LNCAP (cell line): Measurements from ENCODE around the gene FOXJ1.

Experiments
- TF ChIP-seq, protein P1 (sequence below): fragments of 450-650 bp; IDR thresholded peaks from 2 replicates; pipeline ENCODE4 v1.5.1; 2017; ENCODE audit warnings: mild to moderate bottlenecking

The FOXJ1 gene, protein sequence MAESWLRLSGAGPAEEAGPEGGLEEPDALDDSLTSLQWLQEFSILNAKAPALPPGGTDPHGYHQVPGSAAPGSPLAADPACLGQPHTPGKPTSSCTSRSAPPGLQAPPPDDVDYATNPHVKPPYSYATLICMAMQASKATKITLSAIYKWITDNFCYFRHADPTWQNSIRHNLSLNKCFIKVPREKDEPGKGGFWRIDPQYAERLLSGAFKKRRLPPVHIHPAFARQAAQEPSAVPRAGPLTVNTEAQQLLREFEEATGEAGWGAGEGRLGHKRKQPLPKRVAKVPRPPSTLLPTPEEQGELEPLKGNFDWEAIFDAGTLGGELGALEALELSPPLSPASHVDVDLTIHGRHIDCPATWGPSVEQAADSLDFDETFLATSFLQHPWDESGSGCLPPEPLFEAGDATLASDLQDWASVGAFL

DNA sequence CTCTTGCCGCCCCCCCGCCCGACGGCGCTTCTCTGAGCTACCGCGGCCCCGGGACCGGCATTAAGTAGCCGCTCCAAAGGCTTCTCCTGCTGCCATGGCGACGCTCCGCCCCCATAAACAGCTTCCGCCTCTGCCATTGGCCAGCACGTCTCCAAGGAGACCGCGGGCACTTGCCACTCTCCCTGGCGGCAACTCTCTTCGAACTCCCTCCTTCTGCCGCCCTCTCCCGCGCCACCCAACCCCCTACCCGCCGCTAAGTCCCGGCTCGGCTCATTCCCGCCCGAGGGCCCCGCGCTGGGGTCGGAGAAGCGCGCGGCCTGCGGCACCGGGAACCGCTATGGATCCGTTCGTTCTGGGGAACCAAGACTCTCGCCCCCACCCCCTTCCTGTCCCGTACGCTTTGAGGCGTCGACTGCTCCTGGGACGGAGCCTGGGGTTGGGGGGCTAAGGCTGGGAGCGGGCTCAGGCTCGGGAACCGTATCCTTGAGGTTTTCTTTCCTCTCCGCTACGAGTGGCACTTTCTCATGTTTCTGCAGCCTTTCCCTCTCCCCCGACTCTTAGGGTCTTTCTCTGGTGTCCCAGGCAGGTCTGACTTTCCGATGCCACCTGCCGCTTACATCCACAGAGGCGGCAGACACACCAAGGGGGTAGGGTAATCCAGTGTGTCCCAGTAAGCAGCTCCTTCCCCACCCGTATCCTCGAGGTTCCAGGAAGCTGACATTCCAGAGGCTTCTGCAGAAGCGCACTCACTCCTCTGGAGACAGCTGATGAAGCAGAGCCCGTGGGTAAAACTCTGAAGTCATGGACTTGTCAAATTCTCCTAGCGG is at the start of gene FOXJ1:
Gene FOXJ1, minus strand, starts transcription at position 34 of the 827 bp plus-strand sequence. CDS start 850 bp downstream, outside the sequence.
- TF ChIP-seq, protein P1, sequence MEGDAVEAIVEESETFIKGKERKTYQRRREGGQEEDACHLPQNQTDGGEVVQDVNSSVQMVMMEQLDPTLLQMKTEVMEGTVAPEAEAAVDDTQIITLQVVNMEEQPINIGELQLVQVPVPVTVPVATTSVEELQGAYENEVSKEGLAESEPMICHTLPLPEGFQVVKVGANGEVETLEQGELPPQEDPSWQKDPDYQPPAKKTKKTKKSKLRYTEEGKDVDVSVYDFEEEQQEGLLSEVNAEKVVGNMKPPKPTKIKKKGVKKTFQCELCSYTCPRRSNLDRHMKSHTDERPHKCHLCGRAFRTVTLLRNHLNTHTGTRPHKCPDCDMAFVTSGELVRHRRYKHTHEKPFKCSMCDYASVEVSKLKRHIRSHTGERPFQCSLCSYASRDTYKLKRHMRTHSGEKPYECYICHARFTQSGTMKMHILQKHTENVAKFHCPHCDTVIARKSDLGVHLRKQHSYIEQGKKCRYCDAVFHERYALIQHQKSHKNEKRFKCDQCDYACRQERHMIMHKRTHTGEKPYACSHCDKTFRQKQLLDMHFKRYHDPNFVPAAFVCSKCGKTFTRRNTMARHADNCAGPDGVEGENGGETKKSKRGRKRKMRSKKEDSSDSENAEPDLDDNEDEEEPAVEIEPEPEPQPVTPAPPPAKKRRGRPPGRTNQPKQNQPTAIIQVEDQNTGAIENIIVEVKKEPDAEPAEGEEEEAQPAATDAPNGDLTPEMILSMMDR, result no peak

DNA sequence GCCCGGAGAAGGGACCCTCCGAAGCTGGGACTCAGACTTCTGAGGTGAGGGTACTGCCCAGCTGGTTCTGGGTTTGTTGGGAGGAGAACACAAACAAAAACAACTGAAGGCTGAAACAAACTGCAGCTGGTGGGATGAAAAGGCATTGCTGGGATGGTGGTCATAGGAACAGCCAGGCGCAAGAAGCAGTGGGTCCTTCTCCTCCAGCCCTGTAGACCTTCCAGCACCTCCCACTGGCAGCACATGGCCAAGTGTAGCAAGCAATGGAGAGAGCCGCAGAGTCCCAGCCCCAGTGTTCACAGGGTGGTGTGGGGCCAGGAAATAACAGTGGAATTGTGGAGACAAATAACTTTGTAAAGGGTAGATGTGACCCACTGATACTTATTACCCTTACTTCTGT is 48.7 kb upstream of the FOXJ1 start:
- TF ChIP-seq, protein P1, result no peak

DNA sequence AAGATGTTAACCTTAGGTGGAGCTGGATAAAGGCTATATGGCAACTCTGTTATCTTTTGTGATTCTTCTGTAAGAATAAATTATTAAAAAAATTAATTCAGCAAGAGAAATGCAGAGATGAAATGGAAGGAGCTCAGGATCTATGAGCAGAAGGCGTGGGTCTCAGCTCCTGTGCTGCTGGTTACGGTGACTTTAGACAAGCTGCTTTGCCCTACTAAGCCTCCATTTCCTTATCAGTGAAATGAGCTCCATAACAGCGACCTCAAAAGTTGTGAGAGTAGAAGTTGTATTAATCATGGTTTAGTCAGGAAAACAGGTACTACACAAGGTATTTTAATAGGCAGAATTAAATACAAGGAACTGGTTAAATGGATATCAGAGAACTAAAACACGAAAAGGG is 48.2 kb upstream of the FOXJ1 start:
- TF ChIP-seq, protein P1, result no peak

DNA sequence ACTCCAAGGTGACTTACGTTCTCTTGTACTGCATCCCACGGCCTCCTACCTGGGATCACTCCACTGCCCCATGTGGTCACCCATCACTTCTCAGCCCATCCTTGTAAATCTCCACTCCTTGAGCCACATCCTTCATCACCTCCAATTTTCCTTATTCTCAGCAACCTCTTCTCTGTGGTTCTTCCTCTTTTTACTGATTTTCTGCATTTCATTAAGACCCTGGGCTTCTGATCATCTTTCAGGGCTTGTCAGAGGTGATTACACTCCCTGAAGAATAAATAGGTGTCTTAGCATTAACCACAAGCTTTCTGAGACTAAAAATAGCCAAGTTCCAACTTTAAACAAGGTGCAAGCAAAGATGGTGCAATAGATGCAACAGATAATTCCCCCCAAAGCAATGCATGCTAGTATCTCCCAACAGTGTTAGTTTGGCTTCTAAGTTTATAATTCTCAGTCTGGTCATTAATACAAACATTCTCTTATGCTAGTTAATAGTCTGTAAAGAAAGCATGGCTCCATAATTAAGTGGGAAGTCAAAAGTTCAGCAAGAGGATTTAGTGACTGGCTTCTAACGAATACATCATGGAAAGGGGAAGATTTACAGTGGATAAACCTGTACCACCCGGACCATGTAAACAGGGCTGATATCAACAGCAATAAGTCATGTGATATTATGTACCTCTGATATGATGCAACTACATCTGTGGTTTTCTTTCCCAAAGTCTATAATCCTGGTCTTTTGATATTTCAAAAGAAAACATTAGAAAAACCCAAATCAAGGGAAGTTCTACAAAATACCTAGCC is 47.4 kb upstream of the FOXJ1 start:
- TF ChIP-seq, protein P1, result no peak

DNA sequence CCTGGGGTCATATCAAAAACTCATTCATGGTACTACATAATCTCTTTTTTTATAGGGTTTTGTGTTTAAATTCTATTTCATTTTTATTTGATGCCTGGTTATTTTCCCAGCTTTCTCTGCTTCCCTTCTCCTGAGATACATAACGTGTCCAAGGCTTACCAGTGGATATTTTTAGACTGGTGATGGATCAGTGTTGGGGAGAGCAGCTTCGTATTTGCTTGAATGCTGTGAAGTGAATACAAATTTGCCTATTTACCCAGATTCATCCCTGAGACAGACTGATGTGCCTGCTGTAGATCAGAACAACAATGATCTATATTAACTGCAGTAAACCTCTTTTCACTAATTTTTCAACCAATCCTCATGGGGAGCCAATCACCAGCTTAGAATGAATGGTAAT is 43.2 kb upstream of the FOXJ1 start:
- TF ChIP-seq, protein P1, result no peak

DNA sequence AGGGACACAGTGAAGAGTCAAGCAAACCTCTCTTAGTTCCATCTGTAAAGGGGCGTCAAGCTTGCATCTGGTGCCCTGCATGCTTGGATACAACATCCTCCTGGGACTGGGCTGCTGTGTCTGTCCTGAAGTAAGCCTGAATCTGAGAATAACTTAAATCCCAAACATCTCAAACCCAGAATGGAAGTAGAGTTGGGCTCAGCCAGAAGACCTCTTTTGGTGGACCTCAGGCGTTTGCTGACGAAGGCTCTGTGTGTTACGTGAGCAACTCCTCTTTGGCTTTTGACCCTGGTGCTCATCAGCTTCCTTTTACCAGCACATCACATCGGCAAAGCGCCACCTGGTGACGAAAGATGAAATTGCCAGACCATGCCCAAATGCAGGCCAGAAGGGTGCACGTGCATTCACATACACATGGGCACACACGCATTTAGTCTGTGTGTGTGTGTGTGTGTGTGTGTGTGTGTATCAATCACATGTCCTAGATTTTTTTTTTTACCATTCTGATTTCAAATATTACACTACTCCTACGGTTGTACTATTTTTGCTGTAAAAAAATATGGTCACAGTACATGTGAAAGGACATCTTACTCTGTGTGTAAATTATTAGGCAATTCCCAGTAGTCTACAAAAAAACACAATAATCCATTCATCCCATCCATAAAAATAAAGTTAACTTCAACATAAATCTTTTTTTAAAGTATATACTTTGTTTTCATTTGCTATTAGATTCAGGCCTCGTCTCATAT is 41.1 kb upstream of the FOXJ1 start:
- TF ChIP-seq, protein P1, result peak; percentile 86
